OCI-LY3 (cell line): ENCODE data around the gene KRTAP19-1.

ENCODE experiments used
- CTCF ChIP-seq: fragments of 200-600, 300-600 bp; sonication (generic); IDR thresholded peaks from 2 replicates; pipeline ENCODE4 v1.5.1; 2014; ENCODE audit warnings: antibody characterized with exemption, low read length, low read depth
- EZH2phosphoT487 ChIP-seq: fragments of 200-600 bp; shearing (Covaris generic); IDR thresholded peaks from 2 replicates; pipeline ENCODE4 v1.6.1; 2018; ENCODE audit warnings: antibody characterized with exemption, mixed run types, low read depth

- TF ChIP-seq CTCF (no peak), EZH2phosphoT487 (no peak)
Observed at GRCh38 chr21:30497065-30497464, 16.9 kb upstream of the KRTAP19-1 start, which contains the start of gene KRTAP19-4.
